Neural progenitor cell (in vitro differentiated cells): ENCODE results near the gene ADCY2.

ENCODE experiments used
- EZH2 ChIP-seq: fragments of 200-600 bp; sonication (generic); IDR thresholded peaks from 2 replicates; pipeline ENCODE4 v1.6.1; 2017; ENCODE audit warnings: antibody characterized with exemption, mild to moderate bottlenecking, moderate library complexity
- EZH2phosphoT487 ChIP-seq: fragments of 200-600 bp; sonication (generic); IDR thresholded peaks from 2 replicates; pipeline ENCODE4 v1.6.1; 2017; ENCODE audit warnings: antibody characterized with exemption
- TF ChIP-seq, protein P1 (sequence below): fragments of 200-600 bp; sonication (generic); IDR thresholded peaks from 2 replicates; pipeline ENCODE4 v1.5.1; 2017; ENCODE audit warnings: antibody characterized with exemption, mild to moderate bottlenecking

DNA sequence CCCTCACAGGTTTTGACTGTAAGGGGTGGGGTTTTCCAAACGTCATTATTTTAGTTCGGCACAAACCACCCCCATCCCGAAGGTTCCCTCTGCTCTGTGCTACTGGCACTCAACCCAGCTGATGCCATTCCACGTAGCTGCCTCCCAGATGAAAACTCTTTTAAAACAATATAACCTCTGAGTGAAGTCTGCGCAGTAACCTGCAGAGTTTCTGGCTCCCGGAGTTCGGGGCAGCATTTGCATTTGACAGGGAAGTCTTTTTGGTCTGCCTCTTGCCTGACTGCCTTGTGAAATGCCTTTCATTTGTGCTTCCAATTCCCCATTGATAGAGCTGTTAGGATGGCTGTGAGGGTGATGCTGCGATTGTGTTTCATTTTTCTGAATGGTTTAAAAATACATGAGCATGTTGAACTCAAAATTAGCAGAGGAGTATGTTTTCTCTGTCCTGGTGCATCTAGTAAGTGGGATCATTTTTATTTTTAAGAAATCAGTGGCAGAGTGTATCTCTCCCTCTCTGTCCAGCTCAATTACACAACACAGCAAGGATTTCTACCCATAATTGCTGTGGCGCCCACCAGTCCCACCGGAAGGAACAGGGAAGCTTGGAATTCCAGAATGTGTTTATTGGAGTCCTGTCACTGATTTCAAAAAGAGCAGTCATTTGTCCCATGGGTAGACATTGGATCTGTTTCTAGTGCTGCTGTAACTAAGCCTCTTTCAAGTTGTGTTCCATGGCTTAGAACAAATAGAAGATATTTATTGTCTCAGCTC, 24.8 kb downstream of the ADCY2 start:
- TF ChIP-seq, protein P1, sequence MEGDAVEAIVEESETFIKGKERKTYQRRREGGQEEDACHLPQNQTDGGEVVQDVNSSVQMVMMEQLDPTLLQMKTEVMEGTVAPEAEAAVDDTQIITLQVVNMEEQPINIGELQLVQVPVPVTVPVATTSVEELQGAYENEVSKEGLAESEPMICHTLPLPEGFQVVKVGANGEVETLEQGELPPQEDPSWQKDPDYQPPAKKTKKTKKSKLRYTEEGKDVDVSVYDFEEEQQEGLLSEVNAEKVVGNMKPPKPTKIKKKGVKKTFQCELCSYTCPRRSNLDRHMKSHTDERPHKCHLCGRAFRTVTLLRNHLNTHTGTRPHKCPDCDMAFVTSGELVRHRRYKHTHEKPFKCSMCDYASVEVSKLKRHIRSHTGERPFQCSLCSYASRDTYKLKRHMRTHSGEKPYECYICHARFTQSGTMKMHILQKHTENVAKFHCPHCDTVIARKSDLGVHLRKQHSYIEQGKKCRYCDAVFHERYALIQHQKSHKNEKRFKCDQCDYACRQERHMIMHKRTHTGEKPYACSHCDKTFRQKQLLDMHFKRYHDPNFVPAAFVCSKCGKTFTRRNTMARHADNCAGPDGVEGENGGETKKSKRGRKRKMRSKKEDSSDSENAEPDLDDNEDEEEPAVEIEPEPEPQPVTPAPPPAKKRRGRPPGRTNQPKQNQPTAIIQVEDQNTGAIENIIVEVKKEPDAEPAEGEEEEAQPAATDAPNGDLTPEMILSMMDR, result no peak
- no peak for TF ChIP-seq EZH2phosphoT487
- no peak for TF ChIP-seq EZH2
